ENCODE data around the gene GP5.

The GP5 gene

DNA sequence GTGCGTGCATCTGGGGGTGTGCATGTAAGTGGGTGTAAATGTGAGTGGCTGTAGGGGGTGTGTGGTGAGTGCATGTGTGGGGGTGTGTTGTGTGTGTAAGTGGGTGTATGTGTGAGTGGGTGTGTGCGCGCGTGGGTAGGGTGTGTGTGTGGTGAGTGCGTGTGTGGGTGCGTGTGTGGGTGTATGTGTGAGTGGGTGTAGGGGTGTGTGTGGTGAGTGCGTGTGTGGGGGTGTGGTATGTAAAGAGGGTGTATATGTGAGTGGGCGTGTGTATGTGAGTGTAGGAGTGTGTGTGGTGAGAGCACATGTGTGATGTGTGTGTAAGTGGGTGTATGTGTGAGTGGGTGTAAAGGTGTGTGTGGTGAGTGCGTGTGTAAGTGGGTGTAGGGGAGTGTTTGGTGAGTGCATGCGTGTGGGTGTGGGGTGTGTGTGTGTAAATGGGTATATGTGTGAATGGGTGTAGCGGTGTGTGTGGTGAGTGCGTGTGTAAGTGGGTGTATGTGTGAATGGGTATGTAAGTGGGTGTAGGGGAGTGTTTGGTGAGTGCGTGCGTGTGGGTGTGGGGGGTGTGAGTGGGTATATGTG lies 47.0 kb downstream of the GP5 start:
- DNase-seq (ENCODE audit: insufficient read length, low spot score) (no peak), FAIRE-seq (no peak)

DNA sequence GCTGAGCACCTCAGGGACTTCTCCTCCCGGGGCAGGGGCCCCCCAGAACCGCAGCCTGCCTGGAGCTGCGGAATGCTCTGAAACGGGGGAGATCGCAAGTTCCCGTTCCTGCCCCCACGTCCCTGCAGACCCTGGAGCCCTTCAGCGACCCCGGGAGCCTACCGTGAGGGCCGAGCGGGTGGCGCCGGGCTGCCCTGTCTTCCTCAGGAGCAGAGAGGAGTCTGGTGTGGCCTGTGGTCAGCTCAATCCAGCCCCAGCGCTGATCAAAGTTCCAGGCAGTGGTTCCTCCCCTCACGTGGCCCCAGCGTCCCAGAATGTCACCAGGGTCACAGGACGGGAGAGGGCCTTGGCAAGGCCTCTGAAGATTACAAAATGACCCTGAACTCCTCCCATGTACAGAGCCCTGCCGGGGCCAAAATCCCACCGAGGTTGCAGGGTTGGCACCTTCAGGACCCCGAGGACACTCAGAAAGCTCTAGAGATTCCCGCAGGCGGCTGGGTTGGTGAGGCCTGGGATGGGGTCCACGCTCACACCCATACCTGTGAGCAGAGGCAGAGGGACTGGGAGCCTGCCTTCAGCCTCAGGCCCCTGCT lies 47.9 kb downstream of the GP5 start, which contains the start of gene CPN2:
CPN2 (minus strand) TSS at position 249 of the 593 bp plus-strand sequence. CDS start 8,626 bp downstream, outside the sequence.
- DNase-seq (ENCODE audit: insufficient read length, low spot score) (no peak), FAIRE-seq (no peak)

DNA sequence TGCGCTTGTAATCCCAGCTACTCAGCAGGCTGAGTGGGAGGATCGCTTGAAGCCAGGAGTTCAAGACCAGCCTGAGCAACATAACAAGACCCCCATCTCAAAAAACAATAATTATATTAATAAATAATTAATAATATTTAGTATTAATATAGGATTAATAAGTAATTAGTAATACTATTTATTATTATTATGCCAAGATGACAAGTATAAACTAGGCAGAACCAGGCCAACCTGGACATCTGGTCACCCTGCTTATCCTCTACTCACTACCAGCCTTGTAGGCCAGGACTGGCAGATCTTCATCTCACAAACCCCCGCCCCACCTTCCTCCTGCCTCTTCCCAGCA lies 48.4 kb downstream of the GP5 start:
- DNase-seq (ENCODE audit: insufficient read length, low spot score) (no peak), FAIRE-seq (no peak)

DNA sequence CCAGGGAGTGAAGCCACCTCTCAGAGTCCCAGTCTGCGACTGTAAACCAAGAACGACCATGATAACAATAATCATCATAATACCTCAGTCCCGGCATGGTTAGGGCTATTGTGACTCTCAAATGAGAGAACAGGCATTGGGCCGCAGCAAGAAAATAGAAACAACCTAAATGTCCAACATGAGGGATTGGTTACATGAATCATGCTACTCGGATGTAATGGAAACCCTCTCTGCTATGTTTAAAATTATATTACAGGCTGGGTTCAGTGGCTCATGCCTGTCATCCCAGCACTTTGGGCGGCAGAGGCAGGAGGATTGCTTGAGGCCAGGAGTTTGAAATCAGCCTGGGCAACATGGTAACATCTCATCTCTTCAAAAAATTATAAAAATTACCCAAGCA lies 50.7 kb downstream of the GP5 start:
- FAIRE-seq (no peak), DNase-seq (ENCODE audit: insufficient read length, low spot score) (no peak)

DNA sequence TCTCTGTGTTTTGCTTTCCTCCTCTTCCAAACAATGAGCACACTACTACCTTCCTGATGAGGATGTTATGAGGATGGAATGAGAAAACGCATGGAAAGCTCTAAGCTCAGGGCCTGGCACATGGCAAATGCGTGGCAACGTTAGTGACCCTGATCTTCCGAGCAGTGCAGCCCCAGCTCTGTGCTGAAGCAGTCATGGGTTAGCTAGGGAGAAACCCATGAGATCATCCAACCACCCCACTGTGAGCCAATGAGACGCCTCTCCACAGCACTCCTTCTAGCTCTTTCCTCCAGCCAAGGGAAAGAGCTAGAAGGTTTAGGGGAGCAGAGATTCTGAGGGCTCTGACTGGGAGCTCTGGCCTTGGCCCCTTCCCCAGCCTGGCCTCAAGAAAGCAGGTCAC lies 52.4 kb downstream of the GP5 start:
- DNase-seq (ENCODE audit: insufficient read length, low spot score) (no peak), FAIRE-seq (no peak)

DNA sequence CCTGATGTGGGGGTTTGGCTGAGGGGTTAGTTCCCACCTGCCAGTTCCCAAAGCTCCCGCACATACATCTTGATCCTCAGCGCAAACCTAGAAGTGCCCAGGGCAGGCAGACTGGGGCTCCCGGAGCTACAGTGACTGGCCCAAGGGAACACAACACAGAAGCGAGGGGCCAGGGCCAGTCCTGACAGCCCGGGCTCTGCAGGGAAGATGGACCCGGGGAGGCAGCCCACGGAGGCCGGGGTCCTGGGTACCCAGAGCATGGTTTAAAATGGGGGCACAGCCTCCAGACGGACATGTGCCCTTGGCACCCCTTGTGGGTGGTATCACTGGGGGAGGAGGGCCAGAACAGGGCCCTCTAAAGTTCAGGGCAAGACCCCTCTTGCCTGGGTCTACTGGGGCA lies 53.0 kb downstream of the GP5 start:
- no peak for FAIRE-seq

More for the DNA sequence above, 53.0 kb downstream of the GP5 start:
- DNase-seq (ENCODE audit: insufficient read length, low spot score), result no peak
